CD4-positive, alpha-beta T cell treated with Interleukin-17A for 1 hour (primary cell): Measurements from ENCODE around the gene STOML1.
A peak's percentile ranks its signal among the peaks of the same experiment; 100 is the strongest.

Experiments
- DNase-seq: peaks from one replicate; pipeline ENCODE4 v3.0.0-alpha.2; 2020

Gene STOML1

GRCh38 chr15:73959012-73959581 is 33.0 kb downstream of the STOML1 start:
- DNase-seq: peak; percentile 57

- DNase-seq: no peak
These were observed 34.3 kb downstream of the STOML1 start for GRCh38 chr15:73957785-73958184.

- no peak for DNase-seq
These were observed 34.8 kb downstream of the STOML1 start for GRCh38 chr15:73957276-73957675.

- DNase-seq: no peak
These were observed 35.4 kb downstream of the STOML1 start for GRCh38 chr15:73956743-73957135.

DNA sequence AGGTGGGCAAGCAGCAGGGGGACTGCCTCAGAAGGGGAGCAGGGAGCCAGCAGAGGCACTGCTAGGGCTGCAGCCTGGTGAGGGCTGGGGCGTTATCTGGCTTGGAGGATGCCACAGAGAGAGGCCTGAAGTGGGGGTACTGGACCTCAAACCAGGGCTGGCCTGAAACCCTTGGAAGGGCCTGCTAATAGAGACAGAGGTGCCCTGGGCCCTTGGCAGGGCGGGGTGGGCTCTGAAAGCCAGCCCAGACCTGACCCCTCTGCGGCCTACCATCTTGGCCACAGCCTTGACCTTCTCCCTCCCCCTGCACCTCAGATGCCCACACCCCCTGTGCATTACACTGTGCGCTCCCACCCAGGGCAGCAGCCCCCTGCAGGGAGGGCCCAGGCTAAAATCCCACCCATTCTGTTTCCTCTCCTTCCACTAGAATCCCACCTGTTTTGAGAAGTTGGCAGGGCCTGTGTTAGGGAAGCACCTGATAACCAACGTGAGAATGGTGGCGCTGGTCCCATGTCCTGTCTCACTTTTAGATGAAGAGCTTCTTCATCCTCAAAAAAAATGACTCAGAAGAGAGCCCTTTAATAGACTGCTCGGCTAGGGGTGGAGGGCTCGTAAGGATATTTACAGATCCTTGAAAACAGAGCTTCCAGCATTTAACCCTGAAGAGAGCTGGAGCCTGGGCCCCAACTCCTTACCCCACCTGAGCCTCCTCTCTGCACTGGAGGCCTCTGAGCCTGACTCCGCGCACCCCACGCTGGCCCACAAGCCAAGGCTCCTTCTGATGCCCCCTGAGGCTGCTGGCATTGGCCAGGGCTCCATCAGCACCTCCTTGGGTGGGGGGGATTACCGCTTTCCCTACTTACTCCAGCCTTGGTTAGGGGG is 36.0 kb downstream of the STOML1 start:
- DNase-seq: no peak

GRCh38 chr15:73955326-73955725 is 36.8 kb downstream of the STOML1 start:
- no peak for DNase-seq

GRCh38 chr15:73954188-73955145 is 37.6 kb downstream of the STOML1 start:
- no peak for DNase-seq

GRCh38 chr15:73952913-73953750 is 39.0 kb downstream of the STOML1 start:
- DNase-seq: no peak

GRCh38 chr15:73952171-73952912 is 39.8 kb downstream of the STOML1 start:
- DNase-seq: no peak

- DNase-seq: no peak
These were observed 40.5 kb downstream of the STOML1 start for GRCh38 chr15:73951601-73952000.

GRCh38 chr15:73950831-73951561 is 41.1 kb downstream of the STOML1 start:
- peak; percentile 76 for DNase-seq

DNA sequence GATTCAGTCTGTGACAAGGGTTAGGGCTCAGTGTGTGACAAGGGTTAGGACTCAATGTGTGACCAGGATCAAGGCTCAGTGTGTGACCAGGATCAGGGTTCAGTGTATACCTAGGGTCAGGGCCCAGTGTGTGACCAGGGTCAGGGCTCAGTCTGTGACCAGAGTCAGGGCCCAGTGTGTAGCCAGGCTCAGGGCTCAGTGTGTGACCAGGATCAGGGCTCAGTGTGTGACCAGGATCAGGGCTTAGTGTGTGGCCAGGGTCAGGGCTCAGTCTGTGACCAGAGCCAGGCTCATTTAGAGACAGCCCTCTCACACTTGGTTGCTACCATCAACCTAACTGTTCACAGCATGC is 41.6 kb downstream of the STOML1 start:
- no peak for DNase-seq

GRCh38 chr15:73949496-73949895 is 42.6 kb downstream of the STOML1 start:
- DNase-seq: no peak

DNA sequence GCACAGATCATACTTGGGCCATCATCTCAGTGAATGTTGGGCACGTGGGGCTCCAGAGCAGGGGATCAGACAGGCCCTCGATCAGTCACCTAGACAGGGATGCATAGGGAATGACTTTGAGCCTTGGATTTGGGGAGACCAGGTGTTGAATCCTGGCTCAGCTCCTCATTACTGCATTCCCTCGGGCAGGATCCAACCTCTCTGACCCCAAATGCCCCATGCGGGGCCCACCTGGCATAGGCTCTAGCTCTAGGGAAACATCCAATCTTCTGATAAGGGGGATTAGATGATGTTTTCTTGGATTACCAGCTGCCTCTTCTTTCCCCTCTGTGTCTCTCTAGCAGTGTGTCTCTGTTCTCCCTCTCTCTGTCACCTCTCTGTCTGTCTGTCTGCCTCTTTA is 43.1 kb downstream of the STOML1 start:
- DNase-seq: no peak

- DNase-seq: no peak
These were observed 43.7 kb downstream of the STOML1 start for GRCh38 chr15:73948396-73948795.

- DNase-seq: no peak
These were observed 44.4 kb downstream of the STOML1 start for GRCh38 chr15:73947651-73948050.

- no peak for DNase-seq
These were observed 45.2 kb downstream of the STOML1 start for GRCh38 chr15:73946795-73947370.

GRCh38 chr15:73946046-73946721 is 45.9 kb downstream of the STOML1 start:
- no peak for DNase-seq

DNA sequence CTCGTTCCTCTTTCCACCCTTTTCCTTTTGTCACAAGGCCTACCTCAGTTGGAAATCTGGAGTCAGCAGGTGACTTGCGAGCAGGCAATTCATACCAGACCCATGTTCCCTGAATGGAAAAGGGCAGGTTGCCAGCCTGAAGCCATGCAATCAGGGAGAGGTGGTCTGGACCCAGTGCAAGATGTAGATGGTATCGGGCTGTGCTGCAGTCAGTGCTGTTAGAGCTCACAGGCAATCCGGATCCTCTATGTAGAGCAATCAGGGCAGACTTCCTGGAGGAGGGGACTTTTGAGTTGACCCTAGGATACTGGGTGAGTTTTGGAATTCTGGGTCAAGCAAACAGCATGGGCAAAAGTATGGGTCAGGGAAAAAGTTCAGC is 47.0 kb downstream of the STOML1 start:
- DNase-seq: no peak
